Adrenal gland (tissue), 5 donors: ENCODE results near the gene NXN.

Experiments used
- CTCF ChIP-seq, 6 experiments: fragments of 450-650 bp in 4 of 6; fragments of 200-600 bp in 2 of 6; sonication (generic) in 1 of 6; IDR thresholded peaks; 1 replicate in 5 of 6; 2 replicates in 1 of 6; pipeline versions ENCODE4 v1.5.1 to v1.8.0; 2016 to 2021; ENCODE audit warnings: antibody characterized with exemption in 6 of 6, mild to moderate bottlenecking in 2 of 6, moderate library complexity in 1 of 6
- POLR2A ChIP-seq, 2 donors: fragments of 450-650 bp; IDR thresholded peaks; one replicate each; pipeline ENCODE4 v1.6.1; 2017; ENCODE audit warnings: antibody characterized with exemption in 2 of 2, mild to moderate bottlenecking in 2 of 2, moderate library complexity in 1 of 2
- donor health status: DM: no; HTN: no; CAD: no.

GRCh38 chr17:967122-967521, 12.5 kb downstream of the NXN start:
- no peak for TF ChIP-seq CTCF (IDR thresholded peaks at IDR 0.05)
- no peak for TF ChIP-seq POLR2A (IDR thresholded peaks at IDR 0.05)
